HEK293 (cell line): ENCODE measurements around the gene STRN4.

Source experiments
- CTCF ChIA-PET: fragments of 350-600 bp; formaldehyde crosslinking; extraction: SDS; loops from one replicate; lab custom pipeline; 2021; ENCODE audit warnings: antibody characterized with exemption; lab: Yijun Ruan, JAX
- POLR2A ChIA-PET: fragments of 300-600 bp; formaldehyde crosslinking; extraction: SDS; loops from one replicate; lab custom pipeline; 2020; ENCODE audit warnings: antibody characterized with exemption, inconsistent platforms; lab: Yijun Ruan, JAX
- H3K27ac ChIP-seq: fragments of 200-500 bp; sonication (Bioruptor generic); 2 replicates; pipeline ENCODE4 v1.5.1; 2014; ENCODE audit warnings: low read depth, low read length, control low read depth, inconsistent platforms; ENCODE audit errors: extremely low read depth
- H3K36me3 ChIP-seq, 2 experiments: fragments of 200-500 bp in 1 of 2; sonication (Bioruptor generic) in 1 of 2; 1 replicate in 1 of 2; 2 replicates in 1 of 2; pipeline ENCODE4 v1.5.1; 2014 to 2017; ENCODE audit warnings: inconsistent platforms in 2 of 2, low read length in 2 of 2; ENCODE audit not compliant: control insufficient read depth in 2 of 2, insufficient read depth in 1 of 2
- H3K4me1 ChIP-seq: fragments of 200-500 bp; sonication (Bioruptor generic); 2 replicates; pipeline ENCODE4 v1.5.1; 2014; ENCODE audit warnings: mild to moderate bottlenecking, low read length, inconsistent platforms; ENCODE audit not compliant: control insufficient read depth, insufficient read depth
- H3K4me3 ChIP-seq: 2 replicates; pipeline ENCODE4 v1.5.1; 2011; ENCODE audit warnings: low read depth, mild to moderate bottlenecking, control low read depth, low read length, moderate library complexity
- H3K9me3 ChIP-seq: fragments of 200-500 bp; sonication (Bioruptor generic); 2 replicates; pipeline ENCODE4 v1.5.1; 2014; ENCODE audit warnings: low read depth, low read length, inconsistent platforms; ENCODE audit not compliant: control insufficient read depth, insufficient read depth
- PRDM10 ChIP-seq: fragments of 450-650 bp; formaldehyde crosslinking; IDR thresholded peaks from 2 replicates; pipeline ENCODE4 v1.5.1; 2016; ENCODE audit warnings: missing biosample characterization, missing genetic modification characterization
- REST ChIP-seq: fragments of 450-650 bp; formaldehyde crosslinking; IDR thresholded peaks from 2 replicates; pipeline ENCODE4 v1.5.1; 2016; ENCODE audit warnings: missing biosample characterization, missing genetic modification characterization
- SALL2 ChIP-seq: fragments of 450-650 bp; formaldehyde crosslinking; IDR thresholded peaks from 2 replicates; pipeline ENCODE4 v1.5.0; 2017; ENCODE audit warnings: missing biosample characterization, mild to moderate bottlenecking, missing genetic modification characterization, borderline replicate concordance
- ZFHX2 ChIP-seq: fragments of 450-650 bp; formaldehyde crosslinking; conservative IDR thresholded peaks from 2 replicates; pipeline ENCODE4 v1.5.1; 2016; ENCODE audit warnings: missing biosample characterization, missing genetic modification characterization
- ZNF10 ChIP-seq: fragments of 450-650 bp; formaldehyde crosslinking; IDR thresholded peaks from 2 replicates; pipeline ENCODE4 v1.5.1; 2017; ENCODE audit warnings: missing biosample characterization, missing genetic modification characterization
- ZNF121 ChIP-seq: fragments of 450-650 bp; formaldehyde crosslinking; IDR thresholded peaks from 2 replicates; pipeline ENCODE4 v1.5.1; 2016; ENCODE audit warnings: missing biosample characterization, missing genetic modification characterization
- ZNF169 ChIP-seq: fragments of 450-650 bp; formaldehyde crosslinking; IDR thresholded peaks from 2 replicates; pipeline ENCODE4 v1.5.1; 2016; ENCODE audit warnings: missing biosample characterization, missing genetic modification characterization
- ZNF248 ChIP-seq: fragments of 450-650 bp; formaldehyde crosslinking; IDR thresholded peaks from 2 replicates; pipeline ENCODE4 v1.5.1; 2017; ENCODE audit warnings: missing biosample characterization, missing genetic modification characterization
- ZNF394 ChIP-seq: fragments of 450-650 bp; formaldehyde crosslinking; IDR thresholded peaks from 2 replicates; pipeline ENCODE4 v1.5.1; 2016; ENCODE audit warnings: missing biosample characterization, missing genetic modification characterization, mild to moderate bottlenecking, moderate library complexity, borderline replicate concordance
- ZNF513 ChIP-seq: fragments of 450-650 bp; IDR thresholded peaks from 2 replicates; pipeline ENCODE4 v1.5.1; 2018; ENCODE audit warnings: missing biosample characterization, missing genetic modification characterization
- ZNF600 ChIP-seq: fragments of 450-650 bp; formaldehyde crosslinking; IDR thresholded peaks from 2 replicates; pipeline ENCODE4 v1.5.1; 2016; ENCODE audit warnings: missing biosample characterization, missing genetic modification characterization
- ZNF621 ChIP-seq: fragments of 450-650 bp; formaldehyde crosslinking; IDR thresholded peaks from 2 replicates; pipeline ENCODE4 v1.5.1; 2017; ENCODE audit warnings: missing biosample characterization, missing genetic modification characterization
- ZNF629 ChIP-seq: fragments of 450-650 bp; formaldehyde crosslinking; IDR thresholded peaks from 2 replicates; pipeline ENCODE4 v1.5.1; 2017; ENCODE audit warnings: missing biosample characterization, missing genetic modification characterization
- ZNF704 ChIP-seq: fragments of 450-650 bp; formaldehyde crosslinking; IDR thresholded peaks from 2 replicates; pipeline ENCODE4 v1.5.1; 2016; ENCODE audit warnings: missing biosample characterization, missing genetic modification characterization
- ZNF791 ChIP-seq: fragments of 450-650 bp; formaldehyde crosslinking; IDR thresholded peaks from 2 replicates; pipeline ENCODE4 v1.5.1; 2016; ENCODE audit warnings: missing biosample characterization, missing genetic modification characterization
- ZNF843 ChIP-seq: fragments of 450-650 bp; formaldehyde crosslinking; IDR thresholded peaks from 2 replicates; pipeline ENCODE4 v1.5.1; 2016; ENCODE audit warnings: missing biosample characterization, missing genetic modification characterization
- ZSCAN18 ChIP-seq: fragments of 450-650 bp; formaldehyde crosslinking; IDR thresholded peaks from 2 replicates; pipeline ENCODE4 v1.5.1; 2016; ENCODE audit warnings: missing biosample characterization, missing genetic modification characterization

The STRN4 gene

GRCh38 chr19:46731007-46731501 lies 15.2 kb downstream of the STRN4 start:
- no peaks in the 10 kb centered on the region for H3K9me3 ChIP-seq
- ChIA-PET CTCF (interaction anchor here (0.5 to 6.3 kb wide), 8 partner anchors 18 to 158 kb away, joined by 3 to 69 read pairs (median 4); partner anchors contain the start of gene DACT3), POLR2A (interaction anchor here (0.6 to 1.4 kb wide), 3 partner anchors 17 to 23 kb away, joined by 3 to 6 read pairs (median 4); no protein-coding TSS in a partner anchor)
- H3K27ac ChIP-seq: no peak overlapping the region
- no peak for TF ChIP-seq ZSCAN18 (tag by site-specific recombination)
- TF ChIP-seq PRDM10 (tag by site-specific recombination): 0 out of 2 replicates have a peak, but pooled peaks have one; percentile 27
- no peak overlapping the region for H3K4me3 ChIP-seq
- no peaks in the 10 kb centered on the region; the same call in 1 of the 2 replicates for H3K4me1 ChIP-seq
- H3K36me3 ChIP-seq: peaks cover 40 to 91% of the 10 kb centered on the region in 2 experiments

GRCh38 chr19:46730595-46730994 lies 15.7 kb downstream of the STRN4 start:
- H3K4me1 ChIP-seq: no peaks in the 10 kb centered on the region; the same call in 1 of the 2 replicates
- no peaks in the 10 kb centered on the region for H3K9me3 ChIP-seq
- no peak for TF ChIP-seq ZFHX2
- TF ChIP-seq ZNF791 (tag by site-specific recombination): no peak
- peak; percentile 35; the same call in 1 of the 2 replicates for TF ChIP-seq REST (tag by site-specific recombination)
- 0 out of 2 replicates have a peak, but pooled peaks have one; percentile 27 for TF ChIP-seq ZNF600 (tag by site-specific recombination)
- TF ChIP-seq ZNF621 (tag by site-specific recombination): no peak
- no peak for TF ChIP-seq ZNF248 (tag by site-specific recombination)
- TF ChIP-seq, all 188 proteins: peak for 2
- Histone ChIP-seq H3K4me3 (no peak overlapping the region), H3K36me3 (peaks cover 38 to 95% of the 10 kb centered on the region in 2 experiments), H3K27ac (no peak overlapping the region)
- ChIA-PET CTCF (interaction anchor here (0.5 to 6.3 kb wide), 12 partner anchors 11 to 252 kb away, joined by 3 to 69 read pairs (median 3); partner anchors contain the start of gene DACT3), POLR2A (interaction anchor here (1.0 kb wide), 1 partner anchor 17 kb away, joined by 4 read pairs; no protein-coding TSS in a partner anchor)

- no peaks in the 10 kb centered on the region; the same call in 1 of the 2 replicates for H3K4me1 ChIP-seq
- CTCF ChIA-PET: interaction anchor here (0.6 to 6.3 kb wide), 10 partner anchors 12 to 252 kb away, joined by 3 to 69 read pairs (median 3); no protein-coding TSS in a partner anchor
These were observed 16.1 kb downstream of the STRN4 start for GRCh38 chr19:46730187-46730586.

More at GRCh38 chr19:46730187-46730586, 16.1 kb downstream of the STRN4 start:
- POLR2A ChIA-PET: interaction anchor here (1.0 kb wide), 1 partner anchor 17 kb away, joined by 4 read pairs; no protein-coding TSS in a partner anchor
- Histone ChIP-seq H3K36me3 (peaks cover 34 to 95% of the 10 kb centered on the region in 2 experiments), H3K9me3 (no peaks in the 10 kb centered on the region), H3K4me3 (no peak overlapping the region), H3K27ac (no peak overlapping the region)
- TF ChIP-seq ZNF629: no peak
- TF ChIP-seq SALL2 (tag by site-specific recombination): no peak
- no peak for TF ChIP-seq ZNF10 (tag by site-specific recombination)
- TF ChIP-seq ZNF704: no peak
- no peak for TF ChIP-seq ZNF169 (tag by site-specific recombination)
- TF ChIP-seq ZNF843 (tag by site-specific recombination): no peak
- no peak for TF ChIP-seq ZNF394
- TF ChIP-seq ZNF121 (tag by site-specific recombination): no peak
- no peak for TF ChIP-seq ZNF513
